HG03103 (cell line): ENCODE measurements around the gene PI4KB.

ENCODE experiments used
- ATAC-seq: cut with Tn5 transposase; IDR thresholded peaks from one replicate; pipeline ENCODE4 v1.9.1; 2021; ENCODE audit warnings: low read depth; ENCODE audit not compliant: unreplicated experiment

Gene PI4KB

GRCh38 chr1:151346769-151347522 is 19.7 kb upstream of the PI4KB start, which contains the start of gene RFX5:
Gene RFX5, minus strand, starts transcription at chr1:151347252. Its CDS starts 932 bp downstream, at chr1:151346320.
- ATAC-seq: peak; percentile 88

- no peak for ATAC-seq
Measured at GRCh38 chr1:151346082-151346768, 19.0 kb upstream of the PI4KB start.

- no peak for ATAC-seq
Measured at GRCh38 chr1:151344291-151344690, 17.1 kb upstream of the PI4KB start.

DNA sequence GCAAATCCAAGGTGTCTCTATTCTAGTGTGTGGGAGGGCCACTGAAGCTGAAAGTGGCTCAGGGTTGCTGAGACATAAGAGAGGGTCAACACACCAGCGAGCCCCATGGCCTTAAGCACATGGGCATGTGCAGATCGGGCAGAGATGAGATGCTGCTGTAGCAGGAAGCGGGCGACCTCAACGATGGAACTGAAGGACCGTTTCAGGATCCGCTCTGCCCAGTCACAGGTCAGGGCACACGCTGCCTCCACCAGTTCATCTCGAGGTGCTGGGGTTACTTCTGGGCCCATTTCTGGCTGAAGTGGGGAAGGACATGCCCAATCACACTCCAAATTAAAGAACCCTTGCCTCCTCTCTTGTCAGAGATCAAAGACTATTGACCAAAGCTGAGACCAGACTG is 16.4 kb upstream of the PI4KB start:
- ATAC-seq: no peak

DNA sequence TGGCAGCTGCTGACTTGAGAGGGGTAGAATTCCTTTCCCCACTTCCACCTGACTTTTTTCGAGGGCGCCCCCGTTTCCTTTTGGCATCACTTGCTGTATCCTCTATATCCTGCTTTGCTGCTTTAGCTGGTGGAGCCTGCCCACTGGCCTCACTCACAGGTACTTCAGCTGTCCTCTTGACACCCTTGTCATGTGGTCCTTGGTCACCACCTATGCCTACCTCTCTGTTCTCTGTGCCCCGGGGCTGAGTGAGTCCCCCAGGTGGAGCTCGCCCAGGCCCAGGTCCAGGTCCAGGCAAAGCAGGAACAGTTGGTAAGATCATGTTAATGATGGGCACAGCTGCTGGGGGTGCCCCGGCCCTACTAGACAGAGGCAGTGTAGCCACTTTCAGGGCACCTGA is 15.4 kb upstream of the PI4KB start:
- no peak for ATAC-seq

DNA sequence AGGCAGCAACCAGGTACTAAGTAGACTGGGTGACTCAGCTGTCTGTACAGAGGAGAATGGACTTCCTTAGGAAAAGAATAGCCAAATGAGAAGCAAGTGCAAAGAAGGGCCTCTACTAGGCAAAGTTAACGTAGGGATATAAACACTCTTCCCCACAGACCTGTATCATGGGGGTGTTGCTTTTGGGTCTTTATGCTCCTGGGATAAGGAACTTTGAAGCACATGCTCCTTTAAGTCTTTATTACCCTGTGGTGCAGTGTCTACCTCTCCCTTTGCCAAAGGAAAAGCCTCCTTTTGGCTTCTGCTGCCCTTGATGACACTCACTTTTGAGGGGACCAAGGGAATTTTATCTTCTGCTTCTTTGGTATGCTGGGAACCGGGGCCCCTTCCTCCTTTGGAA is 14.8 kb upstream of the PI4KB start:
- no peak for ATAC-seq

- no peak for ATAC-seq
Measured at GRCh38 chr1:151340870-151341754, 13.9 kb upstream of the PI4KB start.

DNA sequence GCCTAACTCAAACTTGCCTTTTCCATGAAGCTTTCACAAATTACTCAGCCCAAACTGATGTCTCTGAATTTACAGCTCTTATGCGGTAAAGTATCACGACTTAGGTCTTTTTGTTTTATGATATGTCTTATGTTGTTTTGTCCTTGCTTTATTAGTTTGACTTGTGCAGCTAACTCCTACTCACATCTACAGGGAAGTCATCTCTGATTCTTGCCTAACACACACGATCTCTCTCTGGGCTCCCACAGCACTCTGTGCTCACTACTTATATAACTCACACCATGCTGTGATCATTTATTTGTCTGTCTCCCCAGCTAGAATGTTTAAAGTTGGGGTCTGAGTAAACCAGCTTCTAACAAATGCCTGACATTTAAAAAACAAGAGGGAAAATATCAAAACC is 9.3 kb upstream of the PI4KB start:
- ATAC-seq: no peak

- ATAC-seq: no peak
Measured at GRCh38 chr1:151334822-151335221, 7.6 kb upstream of the PI4KB start.

GRCh38 chr1:151327903-151328674 is 873 bp upstream of the PI4KB start:
- ATAC-seq: no peak

GRCh38 chr1:151326619-151327222 is 495 bp downstream of the PI4KB start:
- no peak for ATAC-seq

GRCh38 chr1:151325646-151326429 is 1.4 kb downstream of the PI4KB start:
- no peak for ATAC-seq

- ATAC-seq: no peak
Measured at GRCh38 chr1:151325231-151325630, 2.0 kb downstream of the PI4KB start.

DNA sequence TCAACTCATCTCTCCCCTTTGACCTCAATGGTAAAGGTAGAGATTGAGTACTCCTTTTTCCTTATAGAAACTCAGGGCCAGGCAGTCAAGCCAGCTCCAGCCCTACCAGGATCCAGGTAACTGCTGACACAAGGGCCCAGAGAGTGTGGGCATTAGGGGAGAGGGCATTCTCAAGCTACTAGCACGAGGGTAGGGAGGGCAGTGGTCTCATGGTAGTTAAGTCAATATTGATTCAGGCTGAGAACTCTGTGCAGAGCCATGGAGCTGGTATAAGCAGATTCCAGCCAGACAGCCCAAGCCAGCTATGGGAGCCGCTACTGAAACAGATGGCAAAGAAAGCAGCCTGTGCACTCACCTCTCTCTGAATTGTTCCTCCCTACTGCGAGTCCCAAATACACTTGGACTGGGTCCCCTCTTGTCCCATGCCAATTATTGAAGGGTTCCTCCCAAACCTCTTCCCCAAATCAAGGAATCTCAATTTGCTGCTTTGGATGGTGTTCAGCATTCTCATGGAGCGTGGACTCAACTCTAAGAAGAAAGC is 2.8 kb downstream of the PI4KB start:
- no peak for ATAC-seq

DNA sequence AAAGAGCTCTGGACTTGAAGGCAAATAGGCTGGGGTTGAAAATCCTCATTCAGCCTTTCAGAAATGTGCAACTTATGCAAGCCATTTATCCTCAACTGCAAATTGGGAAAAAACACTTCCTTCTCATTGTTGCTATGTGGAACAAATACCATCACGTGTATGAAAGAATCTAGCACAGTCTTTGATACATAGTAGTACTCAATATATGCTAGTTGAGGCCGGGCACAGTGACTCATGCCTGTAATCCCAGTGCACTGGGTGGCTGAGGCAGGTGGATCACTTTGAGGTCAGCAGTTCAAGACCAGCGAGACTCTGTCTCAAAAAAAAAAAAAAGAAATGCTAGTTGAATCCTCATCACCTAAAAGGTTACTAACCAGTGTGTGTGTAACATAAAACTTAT is 8.2 kb downstream of the PI4KB start:
- no peak for ATAC-seq

- ATAC-seq: no peak
Measured at GRCh38 chr1:151315565-151316235, 11.5 kb downstream of the PI4KB start.

- ATAC-seq: no peak
Measured at GRCh38 chr1:151314137-151314875, 12.9 kb downstream of the PI4KB start.

- ATAC-seq: no peak
Measured at GRCh38 chr1:151313501-151313900, 13.7 kb downstream of the PI4KB start.
